Calu3 (cell line): ENCODE measurements around the gene PSENEN. TPM values are rescaled to one million over a fixed set of nuclear protein-coding genes. Genes with fewer than 3 reads are reported as not detected.
A peak's percentile ranks its signal among the peaks of the same experiment; 100 is the strongest.

Experiments
- BruUV-seq: library from RNA; stranded (reverse); fragments of 400-500 nt; replicated peaks from 2 replicates; lab custom pipeline; 2021; lab: Mats Ljungman, UMichigan
- CTCF ChIA-PET: fragments of 300-600 bp; sonication (Branson Sonifier 250); formaldehyde crosslinking; loops from one replicate; lab custom pipeline; 2022; ENCODE audit warnings: antibody characterized with exemption; lab: Charles Lee
- DNase-seq: peaks from one replicate; pipeline ENCODE4 v3.0.0; 2022
- H3K27ac Mint-ChIP-seq: one replicate; pipeline ENCODE4 v1.8.0; 2022; ENCODE audit warnings: mixed read lengths; ENCODE audit not compliant: unreplicated experiment
- H3K27me3 Mint-ChIP-seq: one replicate; pipeline ENCODE4 v1.8.0; 2022; ENCODE audit warnings: mixed read lengths; ENCODE audit not compliant: unreplicated experiment
- H3K36me3 Mint-ChIP-seq: one replicate; pipeline ENCODE4 v1.8.0; 2022; ENCODE audit warnings: mild to moderate bottlenecking, moderate library complexity, mixed read lengths; ENCODE audit not compliant: insufficient read depth, unreplicated experiment
- H3K4me1 Mint-ChIP-seq: one replicate; pipeline ENCODE4 v1.8.0; 2022; ENCODE audit warnings: mild to moderate bottlenecking, low read depth, mixed read lengths; ENCODE audit not compliant: unreplicated experiment
- H3K4me3 Mint-ChIP-seq: one replicate; pipeline ENCODE4 v1.8.0; 2022; ENCODE audit warnings: mild to moderate bottlenecking, low read depth, moderate library complexity, mixed read lengths; ENCODE audit not compliant: unreplicated experiment
- H3K9me3 Mint-ChIP-seq: one replicate; pipeline ENCODE4 v1.8.0; 2022; ENCODE audit warnings: low read depth, mixed read lengths; ENCODE audit not compliant: unreplicated experiment
- intact Hi-C: fragments of 100-400 bp; cut with micrococcal nuclease; formaldehyde crosslinking; loops from one replicate; pipeline ENCODE4 v1.10.0; 2022; ENCODE audit not compliant: unreplicated experiment
- total RNA-seq: library from RNA; stranded (reverse); gene quantifications from 2 replicates; pipeline ENCODE4 v1.2.3, GENCODE V29; 2022
- TF ChIP-seq, protein P1 (sequence below): fragments of 200-600 bp; IDR thresholded peaks from one replicate; pipeline ENCODE4 v1.8.0; 2022; ENCODE audit warnings: antibody characterized with exemption; ENCODE audit not compliant: unreplicated experiment

The PSENEN gene
- total RNA-seq, 1 experiment from 2014 or later = 114 TPM

DNA sequence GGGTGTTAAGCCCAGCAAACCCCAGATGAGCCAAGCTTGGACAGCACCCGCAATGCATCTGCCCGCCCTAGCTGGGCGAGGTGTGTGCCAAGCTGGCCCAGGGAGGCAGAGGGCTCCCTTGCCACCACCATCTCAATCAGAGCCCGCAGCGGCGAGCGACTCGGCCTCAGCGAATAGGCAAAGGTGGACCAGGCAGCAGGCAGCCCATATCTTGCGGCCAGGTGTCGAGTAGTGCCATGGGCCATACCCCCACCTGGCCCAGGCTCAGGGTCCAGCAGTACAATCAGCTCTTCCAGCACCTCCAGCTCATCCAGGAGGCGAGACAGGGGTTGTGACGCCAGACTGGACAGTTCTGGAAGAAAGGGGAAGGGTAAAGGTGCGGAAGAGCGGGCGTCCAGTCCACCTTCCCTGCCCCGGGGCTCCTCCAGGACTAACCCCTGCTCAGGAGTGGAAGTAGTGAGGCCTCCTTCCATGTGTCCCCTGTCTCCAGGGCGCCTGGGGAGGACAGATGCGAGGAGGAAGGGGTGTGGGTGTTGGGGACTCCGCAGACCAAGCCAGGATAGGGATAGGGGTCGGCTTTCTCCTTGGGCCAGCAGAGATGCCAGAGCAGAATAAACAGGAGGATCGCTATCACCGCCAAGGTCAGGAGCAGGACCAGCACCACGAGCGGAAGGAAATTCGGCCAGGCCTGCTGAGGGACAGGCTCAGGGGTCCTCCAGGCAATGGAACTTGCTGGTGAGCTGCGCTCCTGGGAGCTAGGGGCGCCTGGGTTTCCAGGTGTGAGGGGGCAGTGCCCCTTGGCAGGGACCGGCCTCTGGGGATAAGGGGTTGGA is 6.0 kb upstream of the PSENEN start:
- Mint-ChIP-seq H3K4me1 (peaks cover 13% of the 10 kb centered on the region), H3K27me3 (no peaks in the 10 kb centered on the region), H3K36me3 (peaks cover 77% of the 10 kb centered on the region), H3K9me3 (no peaks in the 10 kb centered on the region), H3K27ac (peak overlapping the region; percentile 72), H3K4me3 (peak overlapping the region; percentile 97)
- CTCF ChIA-PET = interaction anchor here (1.3 to 1.4 kb wide), 2 partner anchors 21 to 80 kb away, joined by 3 read pairs; no protein-coding TSS in a partner anchor
- TF ChIP-seq, protein P1, sequence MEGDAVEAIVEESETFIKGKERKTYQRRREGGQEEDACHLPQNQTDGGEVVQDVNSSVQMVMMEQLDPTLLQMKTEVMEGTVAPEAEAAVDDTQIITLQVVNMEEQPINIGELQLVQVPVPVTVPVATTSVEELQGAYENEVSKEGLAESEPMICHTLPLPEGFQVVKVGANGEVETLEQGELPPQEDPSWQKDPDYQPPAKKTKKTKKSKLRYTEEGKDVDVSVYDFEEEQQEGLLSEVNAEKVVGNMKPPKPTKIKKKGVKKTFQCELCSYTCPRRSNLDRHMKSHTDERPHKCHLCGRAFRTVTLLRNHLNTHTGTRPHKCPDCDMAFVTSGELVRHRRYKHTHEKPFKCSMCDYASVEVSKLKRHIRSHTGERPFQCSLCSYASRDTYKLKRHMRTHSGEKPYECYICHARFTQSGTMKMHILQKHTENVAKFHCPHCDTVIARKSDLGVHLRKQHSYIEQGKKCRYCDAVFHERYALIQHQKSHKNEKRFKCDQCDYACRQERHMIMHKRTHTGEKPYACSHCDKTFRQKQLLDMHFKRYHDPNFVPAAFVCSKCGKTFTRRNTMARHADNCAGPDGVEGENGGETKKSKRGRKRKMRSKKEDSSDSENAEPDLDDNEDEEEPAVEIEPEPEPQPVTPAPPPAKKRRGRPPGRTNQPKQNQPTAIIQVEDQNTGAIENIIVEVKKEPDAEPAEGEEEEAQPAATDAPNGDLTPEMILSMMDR = no peak
- BruUV-seq = no TSS peak
- intact Hi-C loops = loop anchor here (10.0 kb wide), 1 partner anchor 195 kb away; the partner anchor contains the start of gene LRFN3
- no peak for DNase-seq

DNA sequence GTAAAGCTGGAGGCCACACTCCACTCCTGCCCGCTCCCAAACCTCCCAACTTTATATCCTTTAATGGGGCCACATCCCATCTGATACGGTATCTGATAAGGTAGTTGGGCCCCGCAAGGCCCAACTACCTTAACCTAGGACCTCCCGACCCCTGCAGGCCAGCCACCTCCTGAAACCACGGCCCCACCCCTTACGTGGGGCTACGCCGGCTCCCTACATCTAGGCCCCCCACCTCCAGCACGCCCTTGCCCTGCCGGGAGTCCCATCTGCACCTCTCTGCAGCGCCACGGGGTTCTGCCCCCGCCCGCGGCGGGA is 5.4 kb upstream of the PSENEN start:
- no peak for DNase-seq
- Mint-ChIP-seq H3K27ac (peak overlapping the region; percentile 89), H3K27me3 (no peaks in the 10 kb centered on the region), H3K36me3 (peaks cover 77% of the 10 kb centered on the region), H3K4me1 (peaks cover 15% of the 10 kb centered on the region), H3K4me3 (peak overlapping the region; percentile 97), H3K9me3 (no peaks in the 10 kb centered on the region)
- CTCF ChIA-PET = interaction anchor here (1.0 to 1.4 kb wide), 3 partner anchors 21 to 92 kb away, joined by 3 to 5 read pairs (median 3); partner anchors contain the start of gene COX6B1
- BruUV-seq = no TSS peak
- TF ChIP-seq, protein P1 = no peak
- intact Hi-C loops = loop anchor here (10.0 kb wide), 1 partner anchor 195 kb away; the partner anchor contains the start of gene LRFN3

DNA sequence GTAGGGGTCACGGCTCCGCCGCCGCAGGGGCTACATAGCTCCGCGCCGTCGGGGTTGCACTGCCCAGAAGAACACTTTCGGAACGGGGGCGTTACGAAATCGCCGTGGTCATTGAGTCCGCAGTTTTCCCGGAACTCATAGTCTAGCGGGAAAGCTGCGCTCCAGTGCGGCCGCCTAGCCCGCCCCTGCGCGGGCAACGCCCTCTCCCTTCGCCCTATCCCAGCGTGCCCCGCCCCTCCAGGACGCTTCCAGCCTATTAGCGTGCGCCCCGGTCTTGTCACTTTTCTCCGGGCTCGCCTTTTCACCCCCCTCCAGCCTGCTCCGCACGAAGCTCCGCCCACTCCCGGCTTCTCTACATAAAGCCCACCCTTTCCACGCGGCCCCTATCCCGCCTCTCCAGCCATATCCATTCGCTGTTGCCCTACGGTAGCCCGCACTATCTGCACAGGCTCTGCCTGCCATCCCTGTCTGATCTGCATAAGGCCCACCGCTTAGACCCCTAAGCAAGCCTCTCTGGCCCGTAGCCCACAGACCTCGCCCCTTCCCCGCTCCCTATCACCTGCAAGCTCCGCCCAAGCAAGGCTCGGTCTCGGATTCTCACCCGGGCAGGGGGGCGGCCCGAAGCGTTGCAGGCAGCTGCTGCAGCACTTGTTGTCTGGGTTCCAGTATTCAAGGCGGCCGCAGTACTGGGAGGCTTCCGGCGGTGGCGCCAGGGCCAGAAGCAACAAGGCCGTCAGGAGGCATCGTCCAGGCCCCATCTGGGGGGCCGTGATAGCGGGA is 4.8 kb upstream of the PSENEN start:
- H3K9me3 Mint-ChIP-seq = no peaks in the 10 kb centered on the region
- H3K4me1 Mint-ChIP-seq = peaks cover 20% of the 10 kb centered on the region
- intact Hi-C loops = loop anchor here (10.0 kb wide), 1 partner anchor 194 kb away; the partner anchor contains the start of gene LRFN3
- peak; percentile 99 for DNase-seq
- CTCF ChIA-PET = interaction anchor here (0.8 to 1.4 kb wide), 4 partner anchors 22 to 139 kb away, joined by 3 to 5 read pairs (median 3); partner anchors contain the start of gene COX6B1
- H3K27me3 Mint-ChIP-seq = no peaks in the 10 kb centered on the region
- H3K4me3 Mint-ChIP-seq = peak overlapping the region; percentile 97
- H3K27ac Mint-ChIP-seq = peak overlapping the region; percentile 89
- TF ChIP-seq, protein P1 = no peak
- peaks cover 79% of the 10 kb centered on the region for H3K36me3 Mint-ChIP-seq
- no TSS peak for BruUV-seq

DNA sequence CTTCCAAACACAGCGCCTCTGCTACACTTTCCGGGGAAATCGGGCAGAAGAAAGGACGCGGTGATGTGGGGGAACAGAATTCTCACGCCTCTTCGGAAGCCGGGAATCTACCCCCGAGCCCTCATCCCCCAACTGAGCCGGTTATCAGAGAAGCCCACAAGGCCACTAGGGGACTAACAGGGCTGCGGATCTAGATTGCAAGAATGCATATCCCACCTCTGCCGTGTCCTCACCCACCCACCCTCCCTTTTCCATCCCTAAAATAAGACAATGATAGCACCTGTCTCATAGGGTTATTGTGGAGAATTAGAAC is 4.3 kb upstream of the PSENEN start:
- Mint-ChIP-seq H3K9me3 (no peaks in the 10 kb centered on the region), H3K4me1 (peaks cover 25% of the 10 kb centered on the region), H3K36me3 (peaks cover 80% of the 10 kb centered on the region), H3K4me3 (peak overlapping the region; percentile 97), H3K27me3 (no peaks in the 10 kb centered on the region), H3K27ac (peak overlapping the region; percentile 89)
- TF ChIP-seq, protein P1 = peak; percentile 26
- intact Hi-C loops = loop anchor here (10.0 kb wide), 1 partner anchor 194 kb away; the partner anchor contains the start of gene LRFN3
- no TSS peak for BruUV-seq
- CTCF ChIA-PET = interaction anchor here (0.8 to 1.4 kb wide), 4 partner anchors 22 to 139 kb away, joined by 3 to 5 read pairs (median 3); partner anchors contain the start of gene COX6B1
- DNase-seq = no peak
